GM10266 (cell line): Measurements from ENCODE around the gene GNG4.
"Not testable (repeated sequence)": the region's sequence is repeated elsewhere in the genome, so short reads cannot be mapped to it uniquely, and the experiment has no call there.

Source experiments
- DNase-seq: peaks from one replicate; pipeline ENCODE4 v3.0.0; 2012; ENCODE audit errors: extremely low spot score
- TF ChIP-seq, protein P1 (sequence below): IDR thresholded peaks from 2 replicates; pipeline ENCODE4 v1.5.1; 2012; ENCODE audit warnings: mild to moderate bottlenecking, low read depth; ENCODE audit not compliant: control insufficient read depth, insufficient read depth; ENCODE audit errors: missing control alignments

Gene GNG4

DNA sequence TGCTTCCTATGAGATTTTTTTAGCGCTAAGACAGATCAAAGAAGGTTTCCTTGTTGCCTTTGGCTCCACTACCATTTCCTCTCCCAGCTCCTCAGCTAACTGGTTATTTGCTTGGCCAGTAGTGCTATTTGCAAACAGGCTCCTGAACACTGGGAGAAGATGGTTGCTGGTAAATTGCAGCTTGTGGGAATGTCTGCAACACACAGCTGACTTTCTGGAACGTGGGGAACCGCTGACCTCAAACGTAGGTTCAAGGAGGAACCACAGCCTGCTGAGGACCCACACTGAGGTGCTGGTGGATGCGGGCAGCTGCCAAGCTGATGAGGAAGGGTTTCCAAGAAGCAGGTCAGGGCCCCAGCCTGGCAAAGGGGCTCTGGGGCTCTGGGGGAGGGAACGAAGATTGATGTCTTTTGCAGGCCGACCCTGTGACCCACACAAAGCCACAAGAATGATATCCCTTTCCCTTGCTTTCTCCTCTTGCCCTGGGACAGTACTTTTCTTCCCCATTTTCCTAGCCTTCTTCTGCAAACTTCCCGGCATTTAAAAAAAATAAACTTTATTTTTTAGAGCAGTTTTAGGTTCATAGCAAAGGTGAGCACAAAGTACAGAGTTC, 24.8 kb downstream of the GNG4 start:
- DNase-seq, result no peak
- TF ChIP-seq, protein P1, sequence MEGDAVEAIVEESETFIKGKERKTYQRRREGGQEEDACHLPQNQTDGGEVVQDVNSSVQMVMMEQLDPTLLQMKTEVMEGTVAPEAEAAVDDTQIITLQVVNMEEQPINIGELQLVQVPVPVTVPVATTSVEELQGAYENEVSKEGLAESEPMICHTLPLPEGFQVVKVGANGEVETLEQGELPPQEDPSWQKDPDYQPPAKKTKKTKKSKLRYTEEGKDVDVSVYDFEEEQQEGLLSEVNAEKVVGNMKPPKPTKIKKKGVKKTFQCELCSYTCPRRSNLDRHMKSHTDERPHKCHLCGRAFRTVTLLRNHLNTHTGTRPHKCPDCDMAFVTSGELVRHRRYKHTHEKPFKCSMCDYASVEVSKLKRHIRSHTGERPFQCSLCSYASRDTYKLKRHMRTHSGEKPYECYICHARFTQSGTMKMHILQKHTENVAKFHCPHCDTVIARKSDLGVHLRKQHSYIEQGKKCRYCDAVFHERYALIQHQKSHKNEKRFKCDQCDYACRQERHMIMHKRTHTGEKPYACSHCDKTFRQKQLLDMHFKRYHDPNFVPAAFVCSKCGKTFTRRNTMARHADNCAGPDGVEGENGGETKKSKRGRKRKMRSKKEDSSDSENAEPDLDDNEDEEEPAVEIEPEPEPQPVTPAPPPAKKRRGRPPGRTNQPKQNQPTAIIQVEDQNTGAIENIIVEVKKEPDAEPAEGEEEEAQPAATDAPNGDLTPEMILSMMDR, result no peak

DNA sequence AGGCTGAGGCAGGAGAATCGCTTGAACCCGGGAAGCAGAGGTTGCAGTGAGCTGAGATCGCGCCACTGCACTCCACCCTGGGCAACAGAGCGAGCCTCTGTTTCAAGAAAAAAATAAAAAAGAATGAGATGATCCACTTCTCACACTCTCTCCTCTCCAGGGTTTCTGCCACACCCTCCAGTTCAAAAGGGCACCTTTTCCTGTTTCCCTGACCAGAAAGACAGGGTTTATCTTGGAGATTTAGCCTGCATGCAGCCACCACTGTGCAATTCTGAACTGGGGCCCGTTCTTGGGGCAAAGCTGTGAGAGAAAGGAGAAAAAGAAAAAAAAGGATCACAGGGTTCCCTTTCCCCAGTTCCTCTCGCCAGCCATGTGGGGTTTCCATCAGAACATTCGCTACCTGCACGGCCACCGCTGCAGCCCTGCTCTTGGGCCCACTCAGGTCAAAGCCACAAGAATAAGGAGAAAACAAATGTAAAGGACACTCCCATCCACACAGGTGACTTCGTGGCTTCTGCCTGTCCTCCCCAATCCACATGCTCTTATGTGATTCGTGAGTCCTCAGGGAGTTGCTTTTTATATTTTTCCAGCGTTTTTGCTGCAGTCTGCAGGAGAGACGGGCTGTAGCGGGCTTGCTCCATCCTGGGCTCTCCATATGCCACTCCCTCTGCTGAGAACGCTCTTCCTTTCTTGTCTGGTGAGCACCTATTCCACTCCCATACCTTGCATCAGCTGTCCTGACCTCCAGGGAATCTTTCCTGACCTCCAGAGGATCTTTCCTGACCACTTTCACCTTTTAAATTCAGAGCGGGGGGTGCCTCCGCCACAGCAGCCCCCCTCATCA, 26.4 kb downstream of the GNG4 start:
- no peak for DNase-seq
- TF ChIP-seq, protein P1, result no peak

DNA sequence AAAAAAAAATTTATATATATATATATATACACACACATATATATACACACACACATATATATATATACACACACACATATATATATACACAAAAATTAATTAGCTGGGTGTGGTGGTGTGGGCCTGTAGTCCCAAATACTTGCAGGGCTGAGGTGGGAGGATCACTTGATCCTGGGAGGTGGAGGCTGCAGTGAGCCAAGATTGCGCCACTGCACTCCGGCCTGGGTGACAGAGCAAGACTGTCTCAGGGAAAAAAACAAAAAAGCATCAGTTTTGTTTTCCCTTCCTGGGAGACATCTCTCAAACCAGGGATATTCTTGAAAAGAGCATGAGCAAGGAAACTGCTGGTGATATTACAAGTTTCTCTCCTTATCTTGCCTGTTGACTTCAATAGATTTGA, 30.4 kb downstream of the GNG4 start:
- DNase-seq, result not testable (repeated sequence)

DNA sequence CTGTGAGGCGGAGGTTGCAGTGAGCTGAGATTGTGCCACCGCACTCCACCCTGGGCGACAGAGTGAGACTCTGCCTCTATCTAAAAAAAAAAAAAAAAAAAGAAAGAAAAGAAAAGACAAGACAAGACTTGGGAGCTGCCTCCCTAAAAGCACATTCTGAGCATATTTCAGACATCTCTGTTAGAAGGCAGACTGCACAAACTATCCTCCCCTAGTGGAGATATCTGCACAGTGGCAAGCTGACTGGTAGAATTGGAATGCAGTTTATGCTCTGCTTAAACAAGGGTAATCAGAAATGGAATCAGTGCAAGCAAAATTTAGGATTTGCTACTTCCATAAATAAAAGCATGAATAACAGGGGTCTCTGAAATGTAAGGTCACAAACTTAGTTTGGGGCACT, 31.8 kb downstream of the GNG4 start:
- TF ChIP-seq, protein P1, result no peak
- no peak for DNase-seq

DNA sequence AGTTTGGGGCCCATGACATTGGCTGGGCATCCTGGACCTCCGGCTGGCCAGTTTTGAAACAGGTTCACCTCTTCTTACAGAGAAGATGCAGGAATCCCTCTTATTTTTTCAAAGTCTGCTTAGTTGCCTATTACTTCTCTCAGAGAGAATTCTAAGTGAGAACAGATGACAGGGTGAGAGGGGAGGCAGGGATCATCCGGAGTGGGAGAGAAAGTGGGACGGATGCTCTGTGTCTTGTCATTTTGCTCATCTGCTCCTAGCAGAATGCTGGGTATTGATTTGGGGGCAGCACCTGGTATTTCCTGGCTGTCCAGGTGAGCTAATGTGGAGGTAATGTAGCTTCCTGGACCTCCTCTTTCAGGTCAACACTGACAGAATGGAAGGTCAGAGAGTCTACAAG, 32.4 kb downstream of the GNG4 start:
- no peak for DNase-seq
- TF ChIP-seq, protein P1, result no peak

DNA sequence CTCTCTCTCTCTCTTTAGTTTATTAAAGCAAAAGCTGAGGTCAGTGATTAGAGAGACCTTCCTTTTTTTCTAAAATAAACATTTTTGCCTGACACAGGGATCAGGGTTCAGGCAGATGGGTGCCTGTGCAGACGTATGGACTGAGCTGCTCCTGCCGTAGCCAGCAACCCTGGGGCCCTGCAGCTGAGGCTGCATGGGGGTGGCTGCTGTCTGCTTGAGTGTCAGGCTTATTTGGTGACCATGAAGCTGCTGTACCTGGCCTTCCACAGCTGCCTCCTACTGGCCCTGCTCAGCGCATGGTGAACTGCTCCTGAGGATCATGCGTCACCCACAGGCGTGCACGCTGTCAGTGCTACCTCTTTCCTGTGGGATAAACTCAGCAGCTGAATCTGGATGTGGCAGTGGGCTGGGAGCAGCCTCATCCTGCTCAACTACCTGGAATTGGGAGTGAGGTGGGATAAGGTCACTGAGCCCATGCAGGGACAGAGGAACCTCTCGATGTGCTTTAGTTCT, 35.1 kb downstream of the GNG4 start:
- TF ChIP-seq, protein P1, result no peak

DNA sequence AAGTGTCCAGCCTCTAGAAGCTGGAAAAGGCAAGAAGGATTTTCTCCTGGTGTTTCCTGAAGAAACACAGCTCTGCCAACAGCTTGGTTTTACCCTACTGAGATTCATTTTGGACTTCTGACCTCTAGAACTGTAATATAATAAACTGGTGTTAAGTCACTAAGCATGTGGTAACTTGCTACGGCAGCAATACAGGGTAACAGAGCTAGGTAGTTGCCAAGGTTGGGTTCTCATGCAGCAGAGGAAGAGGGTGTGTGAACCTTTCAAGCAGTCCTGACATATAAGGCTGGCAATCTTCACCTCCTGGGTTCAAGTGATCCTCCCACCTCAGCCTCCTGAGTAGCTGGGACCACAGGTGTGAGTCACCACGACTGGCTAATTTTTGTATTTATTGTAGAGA, 36.0 kb downstream of the GNG4 start:
- DNase-seq, result no peak
- TF ChIP-seq, protein P1, result no peak

More for the DNA sequence above, 35.1 kb downstream of the GNG4 start:
- DNase-seq, result no peak
